A673 (cell line): ENCODE measurements around the gene SLITRK3. TPM values are rescaled to one million over a fixed set of nuclear protein-coding genes. Genes with fewer than 3 reads are reported as not detected.
"Not testable (repeated sequence)": the region's sequence is repeated elsewhere in the genome, so short reads cannot be mapped to it uniquely, and the experiment has no call there.

ENCODE experiments used
- BruUV-seq: library from RNA; stranded (reverse); fragments of 400-500 nt; replicated peaks from 2 replicates; lab custom pipeline; 2021; lab: Mats Ljungman, UMichigan
- CTCF ChIA-PET: fragments of 300-600 bp; sonication (Branson Sonifier 250); formaldehyde crosslinking; loops from one replicate; lab custom pipeline; 2022; ENCODE audit warnings: antibody characterized with exemption; lab: Charles Lee
- POLR2A ChIA-PET: fragments of 300-600 bp; sonication (Branson Sonifier 250); formaldehyde crosslinking; loops from one replicate; lab custom pipeline; 2022; ENCODE audit warnings: antibody characterized with exemption; ENCODE audit not compliant: low non-redundant PET; lab: Charles Lee
- DNase-seq: peaks from one replicate; pipeline ENCODE4 v3.0.0-alpha.2; 2015; ENCODE audit warnings: low spot score
- H3K27ac ChIP-seq: fragments of 200-600 bp; sonication (generic); 2 replicates; pipeline ENCODE4 v1.5.1; 2016; ENCODE audit warnings: mixed run types, low read depth, mild to moderate bottlenecking, mixed read lengths, antibody characterized with exemption, low read length; ENCODE audit not compliant: poor library complexity, severe bottlenecking
- H3K27me3 ChIP-seq: fragments of 200-600 bp; sonication (generic); replicated peaks from 2 replicates; pipeline ENCODE4 v1.6.1; 2017; ENCODE audit warnings: mixed run types, low read depth, mild to moderate bottlenecking, mixed read lengths, antibody characterized with exemption, low read length; ENCODE audit not compliant: insufficient read depth, poor library complexity
- H3K36me3 ChIP-seq: fragments of 200-600 bp; sonication (generic); 2 replicates; pipeline ENCODE4 v1.6.1; 2016; ENCODE audit warnings: mixed run types, mild to moderate bottlenecking, mixed read lengths, antibody characterized with exemption, low read length; ENCODE audit not compliant: insufficient read depth, poor library complexity, severe bottlenecking
- H3K4me1 ChIP-seq: fragments of 200-600 bp; sonication (generic); 2 replicates; pipeline ENCODE4 v1.6.1; 2017; ENCODE audit warnings: mixed run types, mild to moderate bottlenecking, mixed read lengths, antibody characterized with exemption, low read length; ENCODE audit not compliant: insufficient read depth, poor library complexity, severe bottlenecking
- H3K4me3 ChIP-seq: fragments of 200-600 bp; sonication (generic); 2 replicates; pipeline ENCODE4 v1.5.1; 2016; ENCODE audit warnings: low read depth, mixed run types, mild to moderate bottlenecking, mixed read lengths, low read length; ENCODE audit not compliant: poor library complexity, severe bottlenecking
- H3K9me3 ChIP-seq: fragments of 200-600 bp; sonication (generic); 2 replicates; pipeline ENCODE4 v1.6.1; 2016; ENCODE audit warnings: mixed run types, low read depth, mild to moderate bottlenecking, mixed read lengths, antibody characterized with exemption, low read length; ENCODE audit not compliant: poor library complexity, severe bottlenecking
- CTCF ChIP-seq: fragments of 300-800, 200-600 bp; sonication (generic); conservative IDR thresholded peaks from 2 replicates; pipeline ENCODE4 v1.5.1; 2017; ENCODE audit warnings: low read depth, mild to moderate bottlenecking, antibody characterized with exemption, low read length, moderate library complexity, mixed read lengths
- EZH2 ChIP-seq: fragments of 200-600 bp; sonication (generic); IDR thresholded peaks from 2 replicates; pipeline ENCODE4 v1.6.1; 2017; ENCODE audit warnings: borderline replicate concordance, low read depth, mild to moderate bottlenecking, mixed read lengths, antibody characterized with exemption, low read length; ENCODE audit not compliant: poor library complexity, severe bottlenecking
- intact Hi-C: fragments of 100-400 bp; cut with micrococcal nuclease; formaldehyde crosslinking; loops from one replicate; pipeline ENCODE4 v1.10.0; 2022; ENCODE audit not compliant: unreplicated experiment
- total RNA-seq: library from RNA; stranded (reverse); gene quantifications from 2 replicates; pipeline ENCODE4 v1.2.3, GENCODE V29; 2021

Gene SLITRK3
- total RNA-seq, 1 experiment from 2014 or later, result 5.2 TPM

- ChIA-PET POLR2A (no interaction called here), CTCF (no interaction called here)
- Histone ChIP-seq H3K4me3 (no peak overlapping the region), H3K27me3 (no peaks in the 10 kb centered on the region), H3K36me3 (no peaks in the 10 kb centered on the region), H3K9me3 (no peaks in the 10 kb centered on the region), H3K27ac (no peak overlapping the region), H3K4me1 (no peaks in the 10 kb centered on the region)
- TF ChIP-seq EZH2, result no peak
- TF ChIP-seq CTCF, result no peak
- intact Hi-C loops, result no loop called here
- BruUV-seq, result no TSS peak
- DNase-seq, result no peak
These were observed 51.9 kb downstream of the SLITRK3 start for GRCh38 chr3:165144271-165144670.

- H3K9me3 ChIP-seq, H3K4me3 ChIP-seq, CTCF ChIA-PET, DNase-seq, intact Hi-C loops, H3K4me1 ChIP-seq, H3K27me3 ChIP-seq, H3K27ac ChIP-seq, BruUV-seq, H3K36me3 ChIP-seq, POLR2A ChIA-PET: not testable (repeated sequence)
These were observed 56.3 kb downstream of the SLITRK3 start for GRCh38 chr3:165139918-165140317.

Other genes starting within 250 kb of the SLITRK3 start
- not detected in 2 replicates for gene SI, start 117.9 kb downstream of the SLITRK3 start, total RNA-seq